ENCODE results near the gene PTPRN2. TPM values are rescaled to one million over a fixed set of nuclear protein-coding genes. Genes with fewer than 3 reads are reported as not detected.

The PTPRN2 gene
- total and polyA plus RNA-seq, 9 of the 15 experiments (the other 6 are each of a cell fraction or from before 2014, with no cell fraction given), result not detected

GRCh38 chr7:157529768-157530560, 1057.7 kb downstream of the PTPRN2 start:
- no peak overlapping the region for H3K9ac ChIP-seq (ENCODE audit: insufficient read depth in 1 of 2, low read depth in 2 of 2, low read length in 2 of 2)
- H3K4me3 ChIP-seq, result no peak overlapping the region
- no peaks in the 10 kb centered on the region for H3K9me1 ChIP-seq (ENCODE audit: control insufficient read depth, insufficient read depth, low read length)
- ATAC-seq, result 0 out of 3 replicates have a peak, but pooled peaks have one; percentile 11
- no peak for FAIRE-seq
- no peak overlapping the region for H3K27ac ChIP-seq (ENCODE audit: extremely low read depth, low read depth, low read length)
- no peaks in the 10 kb centered on the region for H3K36me3 ChIP-seq (ENCODE audit: control insufficient read depth, insufficient read depth, low read length)
- H4K20me1 ChIP-seq (replicated peaks; ENCODE audit: control insufficient read depth, insufficient read depth, low read length), result 0 out of 2 replicates have a peak, but pooled peaks cover 3% of the 10 kb centered on the region
- CTCF ChIA-PET (ENCODE audit: low intra/inter-chr PET ratio), result no interaction called here
- WGBS (ENCODE audit: insufficient coverage, low coverage, missing lambda C conversion rate), result 1% methylated on average over 25 of the region's 25 CpGs
- H3K27me3 ChIP-seq (ENCODE audit: control insufficient read depth in 2 of 2, insufficient read depth in 2 of 2, low read length in 2 of 2), result peaks cover 64 to 72% of the 10 kb centered on the region in 2 experiments
- H2AFZ ChIP-seq (ENCODE audit: low read depth, low read length), result no peak overlapping the region
- peaks cover 2 to 9% of the 10 kb centered on the region in 2 experiments; a peak in 3 of 5 replicates for H3K4me1 ChIP-seq (replicated peaks in 1 of 2; ENCODE audit: control insufficient read depth in 2 of 2, insufficient read depth in 2 of 2, low read length in 2 of 2)
- TF ChIP-seq MITF (IDR thresholded peaks at IDR 0.05), result no peak
- TF ChIP-seq FOXM1 (IDR thresholded peaks at IDR 0.05; ENCODE audit: low read depth), result no peak
- no peak for TF ChIP-seq FOXM1 (CRISPR knock-in tag; IDR thresholded peaks at IDR 0.05; ENCODE audit: low read depth)
- peak; percentile 92 for TF ChIP-seq KLF1 (tag; IDR thresholded peaks at IDR 0.05)
- TF ChIP-seq USF2 (CRISPR knock-in tag; IDR thresholded peaks at IDR 0.05), result peak; percentile 58
- no peak for TF ChIP-seq ASH1L (IDR thresholded peaks at IDR 0.05; ENCODE audit: borderline replicate concordance, low read depth, partially characterized antibody)
- no peaks in the 10 kb centered on the region for H3K79me2 ChIP-seq (ENCODE audit: control insufficient read depth, insufficient read depth, low read length)
- no peak overlapping the region; the same call in 1 of the 2 replicates for H3K4me2 ChIP-seq (ENCODE audit: insufficient read depth, low read length)
- no peaks in the 10 kb centered on the region for H3K9me3 ChIP-seq (replicated peaks; ENCODE audit: control insufficient read depth, insufficient read depth, low read depth, low read length)
- intact Hi-C loops (cut with micrococcal nuclease), result no loop called here
- no TSS peak for BruUV-seq (replicated peaks)
- DNase-seq (ENCODE audit: extremely low read depth in 1 of 4, low spot score in 3 of 4), result no peak
- in situ Hi-C loops (cut with MboI), result no loop called here
- POLR2A ChIA-PET, result interaction anchor here (0.5 to 1.4 kb wide), 5 partner anchors 9 to 218 kb away, joined by 3 to 4 read pairs (median 3); no protein-coding TSS in a partner anchor
